ENCODE measurements around the gene BMP5. TPM values are rescaled to one million over a fixed set of nuclear protein-coding genes. Genes with fewer than 3 reads are reported as not detected.
"Not testable (repeated sequence)": the region's sequence is repeated elsewhere in the genome, so short reads cannot be mapped to it uniquely, and the experiment has no call there.

Gene BMP5
- total RNA-seq: not detected

DNA sequence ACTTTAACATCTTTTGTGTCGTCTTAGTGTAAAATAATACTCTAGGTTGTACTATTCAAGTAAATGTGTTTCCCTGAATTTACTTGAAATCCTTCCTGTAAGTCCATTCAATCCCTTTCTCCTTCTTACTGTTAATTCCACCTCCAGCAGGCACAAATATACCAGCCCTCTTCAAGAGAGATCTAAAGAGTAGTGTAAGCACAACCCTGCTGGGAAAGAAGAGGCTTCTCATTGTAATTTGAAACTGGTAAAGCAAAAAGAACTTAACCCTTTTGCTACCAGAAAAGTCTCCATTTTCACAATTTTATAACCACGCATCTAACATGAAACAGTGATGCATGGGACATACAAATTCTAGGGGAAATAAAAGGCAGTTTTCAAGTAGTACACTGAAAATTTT, at the start of gene BMP5:
Gene BMP5 (minus strand): TSS at position 191 of the 400 bp plus-strand sequence. CDS start 725 bp downstream, outside the sequence.
- Mint-ChIP-seq H3K27ac (no peak within 1 kb of the TSS), H3K36me3 (no peaks in the 10 kb centered on the region), H3K9me3 (peaks cover 0 to 12% of the 10 kb centered on the region in 2 donors)
- DNase-seq (ENCODE audit: low spot score in 2 of 2): no peak
- no peak for ATAC-seq

DNA sequence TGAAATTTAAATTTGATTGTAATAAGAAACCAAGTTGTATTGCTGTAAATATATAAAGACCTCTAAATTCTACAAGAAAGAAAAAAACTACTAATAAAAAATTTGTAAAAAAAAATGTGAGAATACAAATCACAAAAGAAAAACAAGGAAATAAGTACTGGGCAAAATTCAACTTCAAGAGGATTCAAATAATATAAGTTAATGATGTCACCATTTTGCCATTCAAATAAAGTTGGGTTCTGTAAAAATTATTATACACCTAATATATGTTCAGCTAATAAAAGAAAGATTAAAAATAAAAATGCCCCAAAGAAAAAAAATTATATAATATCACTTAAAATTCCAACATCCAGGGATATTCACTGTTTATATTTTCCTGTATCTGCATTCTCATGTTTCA, 47.0 kb upstream of the BMP5 start:
- H3K36me3 Mint-ChIP-seq: no peaks in the 10 kb centered on the region
- peaks cover 8 to 23% of the 10 kb centered on the region in 2 donors for H3K9me3 Mint-ChIP-seq
- no peak overlapping the region for H3K27ac Mint-ChIP-seq
- no peak for DNase-seq (ENCODE audit: low spot score in 2 of 2)
- no peak for ATAC-seq

DNA sequence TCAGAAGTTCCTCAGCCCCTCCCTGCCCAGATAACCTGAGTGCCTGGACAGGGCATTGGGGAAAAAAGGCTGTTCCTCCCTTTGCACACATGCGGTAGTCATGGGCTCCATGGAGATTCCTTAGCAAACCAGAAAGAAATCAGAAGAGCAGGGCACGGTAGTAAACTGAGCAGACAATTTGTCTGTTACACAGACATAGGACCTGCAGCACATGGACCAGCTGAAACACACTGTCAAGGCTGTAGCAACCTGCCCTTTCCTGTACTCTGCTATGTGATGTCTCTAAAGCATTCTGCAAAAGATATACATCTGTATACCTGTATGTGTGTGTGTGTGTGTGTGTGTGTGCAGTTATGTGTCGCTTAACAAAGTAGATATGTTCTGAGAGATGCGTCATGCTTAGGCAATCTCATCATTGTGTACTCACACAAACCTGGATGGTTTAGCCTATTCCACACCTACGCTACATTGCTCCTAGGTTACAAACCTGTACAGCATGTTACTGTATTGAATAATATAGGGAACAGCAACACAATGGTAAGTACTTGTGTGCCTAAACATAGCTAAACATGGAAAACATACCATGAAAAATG, 44.4 kb upstream of the BMP5 start:
- DNase-seq (ENCODE audit: low spot score in 2 of 2): no peak
- Mint-ChIP-seq H3K36me3 (no peaks in the 10 kb centered on the region), H3K27ac (no peak overlapping the region), H3K9me3 (peaks cover 4 to 13% of the 10 kb centered on the region in 2 donors)
- ATAC-seq: no peak

DNA sequence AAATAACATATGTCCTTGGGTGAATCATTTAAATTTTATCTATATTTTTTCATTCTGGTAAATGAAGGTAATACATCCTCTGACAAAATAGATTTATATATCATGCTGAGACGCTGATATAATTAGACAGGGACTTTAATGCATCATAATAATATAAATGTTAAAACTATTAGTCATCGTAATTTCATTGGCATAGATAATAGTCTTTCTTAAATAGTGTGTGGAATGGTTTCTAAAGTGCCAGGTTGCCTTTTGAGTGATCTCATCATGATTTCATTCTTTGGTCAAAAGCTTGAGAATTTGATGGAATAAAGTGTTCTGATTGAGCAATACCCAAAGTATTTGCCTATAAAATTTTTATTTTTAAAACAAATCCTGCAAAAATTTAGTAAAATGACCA, 43.2 kb upstream of the BMP5 start:
- no peak for DNase-seq (ENCODE audit: low spot score in 2 of 2)
- Mint-ChIP-seq H3K27ac (no peak overlapping the region), H3K9me3 (peaks cover 4 to 13% of the 10 kb centered on the region in 2 donors), H3K36me3 (no peaks in the 10 kb centered on the region)
- no peak for ATAC-seq

GRCh38 chr6:55917751-55918415, 42.5 kb upstream of the BMP5 start:
- H3K9me3 Mint-ChIP-seq: peaks cover 4 to 13% of the 10 kb centered on the region in 2 donors
- ATAC-seq (no peak), DNase-seq (ENCODE audit: low spot score in 2 of 2) (no peak)
- H3K36me3 Mint-ChIP-seq: no peaks in the 10 kb centered on the region
- no peak overlapping the region for H3K27ac Mint-ChIP-seq

- no peaks in the 10 kb centered on the region for H3K36me3 Mint-ChIP-seq
- ATAC-seq (no peak), DNase-seq (ENCODE audit: low spot score in 2 of 2) (no peak)
- peaks cover 9 to 13% of the 10 kb centered on the region in 2 donors for H3K9me3 Mint-ChIP-seq
- H3K27ac Mint-ChIP-seq: no peak overlapping the region
Measured at GRCh38 chr6:55916188-55916587, 40.8 kb upstream of the BMP5 start.

GRCh38 chr6:55913228-55914195, 38.1 kb upstream of the BMP5 start:
- Mint-ChIP-seq H3K9me3 (peaks cover 0 to 4% of the 10 kb centered on the region in 2 donors), H3K27ac (no peak overlapping the region), H3K36me3 (no peaks in the 10 kb centered on the region)
- DNase-seq (ENCODE audit: low spot score in 2 of 2) (no peak), ATAC-seq (no peak)

DNA sequence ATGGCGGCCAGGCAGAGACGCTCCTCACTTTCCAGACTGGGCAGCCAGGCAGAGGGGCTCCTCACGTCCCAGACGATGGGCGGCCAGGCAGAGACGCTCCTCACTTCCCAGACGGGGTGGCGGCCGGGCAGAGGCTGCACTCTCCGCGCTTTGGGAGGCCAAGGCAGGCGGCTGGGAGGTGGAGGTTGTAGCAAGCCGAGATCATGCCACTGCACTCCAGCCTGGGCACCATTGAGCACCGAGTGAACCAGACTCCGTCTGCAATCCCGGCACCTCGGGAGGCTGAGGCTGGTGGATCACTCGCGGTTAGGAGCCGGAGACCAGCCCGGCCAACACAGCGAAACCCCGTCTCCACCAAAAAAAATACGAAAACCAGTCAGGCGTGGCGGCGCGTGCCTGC, 35.1 kb upstream of the BMP5 start:
- not testable (repeated sequence) for ATAC-seq; DNase-seq (ENCODE audit: low spot score in 2 of 2); H3K36me3 Mint-ChIP-seq; H3K9me3 Mint-ChIP-seq; H3K27ac Mint-ChIP-seq

DNA sequence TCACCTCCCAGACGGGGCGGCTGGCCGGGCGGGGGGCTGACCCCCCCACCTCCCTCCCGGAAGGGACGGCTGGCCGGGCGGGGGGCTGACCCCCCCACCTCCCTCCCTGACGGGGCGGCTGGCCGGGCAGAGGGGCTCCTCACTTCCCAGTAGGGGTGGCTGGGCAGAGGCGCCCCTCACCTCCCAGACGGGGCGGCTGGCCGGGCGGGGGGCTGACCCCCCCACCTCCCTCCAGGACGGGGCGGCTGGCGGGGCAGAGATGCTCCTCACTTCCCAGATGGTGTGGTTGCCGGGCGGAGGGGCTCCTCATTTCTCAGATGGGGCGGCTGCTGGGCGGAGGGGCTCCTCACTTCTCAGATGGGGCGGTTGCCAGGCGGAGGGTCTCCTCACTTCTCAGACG, 34.5 kb upstream of the BMP5 start:
- not testable (repeated sequence) for H3K36me3 Mint-ChIP-seq; H3K9me3 Mint-ChIP-seq; H3K27ac Mint-ChIP-seq; ATAC-seq; DNase-seq (ENCODE audit: low spot score in 2 of 2)

DNA sequence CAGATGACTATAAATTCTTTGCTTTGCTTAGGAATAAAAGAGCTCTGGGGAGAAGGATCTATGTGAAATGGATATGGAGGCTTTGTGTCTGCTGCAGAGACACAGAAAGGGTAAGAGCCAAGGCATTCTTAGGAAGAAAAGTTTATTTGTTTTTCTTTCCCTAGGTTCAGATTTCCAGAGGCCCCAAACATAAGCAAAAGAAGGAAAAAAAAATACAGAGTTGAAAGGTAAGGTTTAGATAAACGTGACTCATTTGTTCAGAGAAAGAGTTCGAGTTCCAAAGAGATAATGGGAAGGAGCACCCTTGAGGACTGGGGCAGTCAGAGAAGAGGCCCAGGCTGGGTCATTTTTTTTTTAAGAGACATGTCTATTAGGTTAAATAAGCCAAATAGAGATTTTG, 27.4 kb upstream of the BMP5 start:
- ATAC-seq (no peak), DNase-seq (ENCODE audit: low spot score in 2 of 2) (no peak)
- Mint-ChIP-seq H3K27ac (no peak overlapping the region), H3K9me3 (peaks cover 10 to 13% of the 10 kb centered on the region in 2 donors), H3K36me3 (no peaks in the 10 kb centered on the region)

DNA sequence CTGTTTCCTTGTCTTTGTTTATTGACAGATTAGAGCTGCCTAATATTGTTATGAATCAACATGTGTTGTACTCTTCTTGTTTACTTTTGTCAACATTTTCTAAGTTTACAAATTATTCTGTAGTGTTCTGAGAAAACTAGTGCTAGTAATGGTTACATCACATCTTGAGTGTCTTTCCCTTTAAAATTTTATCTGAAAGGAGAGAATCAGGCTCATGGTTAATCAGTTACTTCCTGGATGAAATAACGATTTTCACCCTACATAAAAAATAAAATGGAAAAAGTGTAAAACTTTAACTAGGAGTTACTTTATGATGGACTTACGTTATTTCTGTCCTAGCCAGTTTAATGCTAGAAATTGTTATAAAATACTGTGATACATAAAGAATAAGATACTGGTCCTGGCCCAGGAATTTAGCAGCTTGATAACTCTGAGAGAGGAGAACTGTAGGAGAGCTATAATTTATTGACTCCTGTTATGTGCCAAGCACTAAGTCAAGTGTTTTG, 26.4 kb upstream of the BMP5 start:
- Mint-ChIP-seq H3K9me3 (peaks cover 16 to 18% of the 10 kb centered on the region in 2 donors), H3K27ac (no peak overlapping the region), H3K36me3 (no peaks in the 10 kb centered on the region)
- ATAC-seq (no peak), DNase-seq (ENCODE audit: low spot score in 2 of 2) (no peak)

- DNase-seq (ENCODE audit: low spot score in 2 of 2) (no peak), ATAC-seq (no peak)
- no peak overlapping the region for H3K27ac Mint-ChIP-seq
- H3K36me3 Mint-ChIP-seq: no peaks in the 10 kb centered on the region
- H3K9me3 Mint-ChIP-seq: peaks cover 18 to 20% of the 10 kb centered on the region in 2 donors
Measured at GRCh38 chr6:55898342-55898741, 23.0 kb upstream of the BMP5 start.

DNA sequence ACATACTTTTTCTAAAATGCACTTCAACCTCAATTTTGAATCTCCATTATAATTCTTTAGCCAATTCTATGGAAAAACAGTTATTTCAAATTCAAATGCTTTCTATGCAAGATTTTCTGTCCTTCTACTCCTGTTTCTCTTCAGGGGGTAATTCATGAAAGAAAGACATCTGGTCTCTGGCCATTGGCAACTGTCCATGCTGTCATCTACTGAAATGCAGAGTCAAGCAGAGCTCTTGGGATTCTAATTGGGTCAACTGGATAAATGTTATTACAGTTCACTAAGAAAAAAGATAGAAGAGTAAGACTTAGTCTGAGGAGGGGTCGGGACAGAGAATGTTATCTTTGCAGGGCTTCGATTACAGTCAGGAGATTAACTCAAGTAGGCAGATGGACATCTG, 22.0 kb upstream of the BMP5 start:
- H3K36me3 Mint-ChIP-seq: no peaks in the 10 kb centered on the region
- no peak for ATAC-seq
- H3K27ac Mint-ChIP-seq: no peak overlapping the region
- H3K9me3 Mint-ChIP-seq: peaks cover 18 to 24% of the 10 kb centered on the region in 2 donors
- DNase-seq (ENCODE audit: low spot score in 2 of 2): no peak

DNA sequence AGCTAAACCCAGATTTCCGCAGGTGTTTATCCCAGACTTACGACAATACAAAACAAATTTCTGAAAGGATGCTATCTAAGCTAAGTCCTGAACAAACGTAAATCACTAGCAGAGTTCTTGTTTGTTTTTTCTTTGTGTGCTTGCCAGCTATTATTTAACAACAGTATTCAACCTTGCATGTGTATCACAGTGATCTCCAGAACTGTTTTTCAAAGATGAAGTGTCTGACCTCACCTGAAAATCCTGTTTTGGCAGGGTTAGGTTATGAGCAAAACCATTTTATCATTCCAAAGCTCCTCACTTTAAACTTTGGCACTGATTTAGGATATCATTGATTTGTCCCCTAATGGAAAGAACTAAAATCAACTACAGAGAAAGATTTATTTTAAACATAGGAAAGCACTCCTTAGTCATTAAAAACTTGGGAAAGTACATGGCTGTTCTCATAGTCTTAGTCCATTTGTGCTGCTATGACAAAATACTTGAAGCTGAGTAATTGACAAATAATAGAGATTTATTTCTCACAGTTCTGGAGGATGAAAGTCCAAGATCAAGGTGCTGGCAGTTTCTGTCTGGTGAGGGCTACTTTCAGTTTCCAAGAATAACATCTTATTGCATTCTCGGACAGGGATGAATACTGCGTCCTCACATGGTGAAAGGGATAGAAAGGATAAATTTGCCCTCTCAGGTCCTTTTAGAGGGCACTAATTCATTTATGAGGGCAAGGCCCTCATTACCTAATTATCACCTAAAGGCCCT, 20.8 kb upstream of the BMP5 start:
- no peaks in the 10 kb centered on the region for H3K36me3 Mint-ChIP-seq
- no peak for DNase-seq (ENCODE audit: low spot score in 2 of 2)
- peaks cover 18 to 24% of the 10 kb centered on the region in 2 donors for H3K9me3 Mint-ChIP-seq
- no peak for ATAC-seq
- no peak overlapping the region for H3K27ac Mint-ChIP-seq

GRCh38 chr6:55892749-55893357, 17.5 kb upstream of the BMP5 start:
- no peak overlapping the region for H3K27ac Mint-ChIP-seq
- ATAC-seq (no peak), DNase-seq (ENCODE audit: low spot score in 2 of 2) (no peak)
- H3K36me3 Mint-ChIP-seq: no peaks in the 10 kb centered on the region
- H3K9me3 Mint-ChIP-seq: peaks cover 16 to 18% of the 10 kb centered on the region in 2 donors

GRCh38 chr6:55888917-55889316, 13.5 kb upstream of the BMP5 start:
- ATAC-seq (no peak), DNase-seq (ENCODE audit: low spot score in 2 of 2) (no peak)
- H3K36me3 Mint-ChIP-seq: no peaks in the 10 kb centered on the region
- H3K27ac Mint-ChIP-seq: no peak overlapping the region
- peaks cover 7% of the 10 kb centered on the region in 2 donors for H3K9me3 Mint-ChIP-seq

All from activated naive CD4-positive, alpha-beta T cell treated with anti-CD3 and anti-CD28 coated beads, Interleukin-2, amount 50 U/mL, for 72 hours (primary cell).